Caco-2 (cell line): ENCODE results near the gene ZNF576. TPM values are rescaled to one million over a fixed set of nuclear protein-coding genes. Genes with fewer than 3 reads are reported as not detected.
"Not testable (repeated sequence)": the region's sequence is repeated elsewhere in the genome, so short reads cannot be mapped to it uniquely, and the experiment has no call there.

Source experiments
- BruUV-seq: library from RNA; stranded (reverse); fragments of 400-500 nt; replicated peaks from 2 replicates; lab custom pipeline; 2021; lab: Mats Ljungman, UMichigan
- CTCF ChIA-PET: fragments of 300-600 bp; sonication (Branson Sonifier 250); formaldehyde crosslinking; loops from one replicate; lab custom pipeline; 2022; ENCODE audit warnings: antibody characterized with exemption; lab: Charles Lee
- POLR2A ChIA-PET: fragments of 300-600 bp; sonication (Branson Sonifier 250); formaldehyde crosslinking; loops from one replicate; lab custom pipeline; 2022; ENCODE audit warnings: antibody characterized with exemption; lab: Charles Lee
- DNase-seq, 2 experiments: peaks; one replicate each; pipeline versions ENCODE4 v3.0.0 to v3.0.0-alpha.2; 2020 to 2022
- H3K27me3 ChIP-seq: replicated peaks from 2 replicates; pipeline ENCODE4 v1.6.0; 2011; ENCODE audit warnings: low read length; ENCODE audit not compliant: control insufficient read depth, insufficient read depth
- H3K36me3 ChIP-seq: 2 replicates; pipeline ENCODE4 v1.5.1; 2011; ENCODE audit warnings: low read length; ENCODE audit not compliant: control insufficient read depth, insufficient read depth
- H3K4me1 ChIP-seq: fragments of 250-450 bp; sonication (Bioruptor Pico); 2 replicates; pipeline ENCODE4 v1.5.1; 2020; ENCODE audit warnings: mild to moderate bottlenecking
- H3K4me3 ChIP-seq: 2 replicates; pipeline ENCODE4 v1.5.1; 2011; ENCODE audit warnings: low read depth, mild to moderate bottlenecking, control low read depth, low read length
- H3K9me3 ChIP-seq: fragments of 250-450 bp; sonication (Bioruptor Pico); 2 replicates; pipeline ENCODE4 v1.5.1; 2020; ENCODE audit warnings: mild to moderate bottlenecking, moderate library complexity
- H3K27ac Mint-ChIP-seq: one replicate; pipeline ENCODE4 v1.8.0; 2022; ENCODE audit warnings: mixed read lengths; ENCODE audit not compliant: unreplicated experiment
- H3K27me3 Mint-ChIP-seq: one replicate; pipeline ENCODE4 v1.8.0; 2022; ENCODE audit warnings: mixed read lengths; ENCODE audit not compliant: insufficient read depth, unreplicated experiment
- H3K36me3 Mint-ChIP-seq: one replicate; pipeline ENCODE4 v1.8.0; 2022; ENCODE audit warnings: mild to moderate bottlenecking, mixed read lengths; ENCODE audit not compliant: insufficient read depth, unreplicated experiment
- H3K4me1 Mint-ChIP-seq: one replicate; pipeline ENCODE4 v1.8.0; 2022; ENCODE audit warnings: low read depth, mixed read lengths; ENCODE audit not compliant: unreplicated experiment
- H3K4me3 Mint-ChIP-seq: one replicate; pipeline ENCODE4 v1.8.0; 2022; ENCODE audit warnings: mild to moderate bottlenecking, moderate library complexity, mixed read lengths; ENCODE audit not compliant: unreplicated experiment
- H3K9me3 Mint-ChIP-seq: one replicate; pipeline ENCODE4 v1.8.0; 2022; ENCODE audit warnings: mixed read lengths; ENCODE audit not compliant: unreplicated experiment
- intact Hi-C: fragments of 100-400 bp; cut with micrococcal nuclease; formaldehyde crosslinking; loops from one replicate; pipeline ENCODE4 v1.10.0; 2022; ENCODE audit not compliant: unreplicated experiment
- total RNA-seq: library from RNA; stranded (reverse); gene quantifications from 2 replicates; pipeline ENCODE4 v1.2.3, GENCODE V29; 2022
- TF ChIP-seq, protein P1 (sequence below), 2 experiments: fragments of 200-600 bp in 1 of 2; IDR thresholded peaks; 1 replicate in 1 of 2; 2 replicates in 1 of 2; pipeline versions ENCODE4 v1.5.1 to v1.8.0; 2011 to 2022; ENCODE audit warnings: antibody characterized with exemption in 1 of 2, control low read depth in 1 of 2, inconsistent platforms in 1 of 2, low read depth in 1 of 2, low read length in 1 of 2, mild to moderate bottlenecking in 1 of 2, moderate library complexity in 1 of 2; ENCODE audit not compliant: insufficient read depth in 1 of 2, severe bottlenecking in 1 of 2, unreplicated experiment in 1 of 2

ZNF576 gene
- total RNA-seq, 1 experiment from 2014 or later, result 13.2 TPM

GRCh38 chr19:43648633-43649032 lies 52.2 kb downstream of the ZNF576 start:
- H3K4me1 Mint-ChIP-seq, result no peaks in the 10 kb centered on the region
- no TSS peak for BruUV-seq
- no peak overlapping the region for H3K4me3 Mint-ChIP-seq
- H3K27me3 Mint-ChIP-seq, result peaks cover 3% of the 10 kb centered on the region
- intact Hi-C loops, result no loop called here
- Histone ChIP-seq H3K4me3 (no peak overlapping the region), H3K36me3 (no peaks in the 10 kb centered on the region), H3K4me1 (no peaks in the 10 kb centered on the region), H3K9me3 (no peaks in the 10 kb centered on the region), H3K27me3 (no peaks in the 10 kb centered on the region)
- no peak overlapping the region for H3K27ac Mint-ChIP-seq
- no peak for DNase-seq
- H3K9me3 Mint-ChIP-seq, result peaks cover 7% of the 10 kb centered on the region
- TF ChIP-seq, protein P1, sequence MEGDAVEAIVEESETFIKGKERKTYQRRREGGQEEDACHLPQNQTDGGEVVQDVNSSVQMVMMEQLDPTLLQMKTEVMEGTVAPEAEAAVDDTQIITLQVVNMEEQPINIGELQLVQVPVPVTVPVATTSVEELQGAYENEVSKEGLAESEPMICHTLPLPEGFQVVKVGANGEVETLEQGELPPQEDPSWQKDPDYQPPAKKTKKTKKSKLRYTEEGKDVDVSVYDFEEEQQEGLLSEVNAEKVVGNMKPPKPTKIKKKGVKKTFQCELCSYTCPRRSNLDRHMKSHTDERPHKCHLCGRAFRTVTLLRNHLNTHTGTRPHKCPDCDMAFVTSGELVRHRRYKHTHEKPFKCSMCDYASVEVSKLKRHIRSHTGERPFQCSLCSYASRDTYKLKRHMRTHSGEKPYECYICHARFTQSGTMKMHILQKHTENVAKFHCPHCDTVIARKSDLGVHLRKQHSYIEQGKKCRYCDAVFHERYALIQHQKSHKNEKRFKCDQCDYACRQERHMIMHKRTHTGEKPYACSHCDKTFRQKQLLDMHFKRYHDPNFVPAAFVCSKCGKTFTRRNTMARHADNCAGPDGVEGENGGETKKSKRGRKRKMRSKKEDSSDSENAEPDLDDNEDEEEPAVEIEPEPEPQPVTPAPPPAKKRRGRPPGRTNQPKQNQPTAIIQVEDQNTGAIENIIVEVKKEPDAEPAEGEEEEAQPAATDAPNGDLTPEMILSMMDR (IDR thresholded peaks at IDR 0.05; ENCODE audit: insufficient read depth in 1 of 2, low read depth in 1 of 2, low read length in 1 of 2, severe bottlenecking in 1 of 2, unreplicated experiment in 1 of 2), result no peak
- CTCF ChIA-PET, result no interaction called here
- POLR2A ChIA-PET, result no interaction called here
- H3K36me3 Mint-ChIP-seq, result no peaks in the 10 kb centered on the region

GRCh38 chr19:43649514-43649913 lies 53.1 kb downstream of the ZNF576 start:
- intact Hi-C loops, result no loop called here
- no peak overlapping the region for H3K4me3 Mint-ChIP-seq
- POLR2A ChIA-PET, result no interaction called here

DNA sequence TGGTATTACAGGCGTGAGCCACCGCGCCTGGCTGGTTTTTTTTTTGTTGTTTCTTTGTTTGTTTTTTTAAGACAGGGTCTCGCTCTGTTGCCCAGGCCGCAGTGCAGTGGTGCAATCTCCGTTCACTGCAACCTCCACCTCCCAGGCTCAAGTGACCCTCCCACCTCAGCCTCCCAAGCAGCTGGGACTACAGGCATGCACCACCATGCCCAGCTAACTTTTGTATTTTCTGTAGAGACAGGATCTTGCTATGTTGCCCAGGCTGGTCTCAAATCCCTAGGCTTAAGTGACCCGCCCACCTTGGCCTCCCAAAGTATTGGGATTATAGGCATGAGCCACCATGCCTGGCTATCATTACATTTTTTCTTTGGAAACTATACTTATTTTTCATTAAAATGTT lies 53.9 kb downstream of the ZNF576 start:
- H3K36me3 ChIP-seq, CTCF ChIA-PET, H3K4me1 Mint-ChIP-seq, H3K27ac Mint-ChIP-seq, H3K9me3 ChIP-seq, POLR2A ChIA-PET, H3K9me3 Mint-ChIP-seq, BruUV-seq, H3K27me3 ChIP-seq, H3K36me3 Mint-ChIP-seq, H3K4me3 ChIP-seq, H3K4me1 ChIP-seq, H3K27me3 Mint-ChIP-seq, H3K4me3 Mint-ChIP-seq, DNase-seq: not testable (repeated sequence)
- intact Hi-C loops, result loop anchor here (10.0 kb wide), 2 partner anchors 115 to 205 kb away; partner anchors contain the start of gene ZNF575

More at GRCh38 chr19:43649514-43649913, 53.1 kb downstream of the ZNF576 start:
- DNase-seq, result no peak
- H3K27me3 ChIP-seq, result no peaks in the 10 kb centered on the region
- H3K4me1 ChIP-seq, result no peaks in the 10 kb centered on the region
- CTCF ChIA-PET, result no interaction called here
- H3K4me3 ChIP-seq, result no peak overlapping the region
- H3K9me3 ChIP-seq, result no peaks in the 10 kb centered on the region
- Mint-ChIP-seq H3K27me3 (no peaks in the 10 kb centered on the region), H3K36me3 (no peaks in the 10 kb centered on the region), H3K4me1 (no peaks in the 10 kb centered on the region), H3K9me3 (peaks cover 4% of the 10 kb centered on the region), H3K27ac (no peak overlapping the region)
- no peaks in the 10 kb centered on the region for H3K36me3 ChIP-seq
- TF ChIP-seq, protein P1 (IDR thresholded peaks at IDR 0.05; ENCODE audit: insufficient read depth in 1 of 2, low read depth in 1 of 2, low read length in 1 of 2, severe bottlenecking in 1 of 2, unreplicated experiment in 1 of 2), result no peak
- no TSS peak for BruUV-seq

Other genes with a start within 250 kb of the ZNF576 start
- 0.14 TPM in 1 of 2 replicates, not detected in the other for gene CD177, start 242.9 kb upstream of the ZNF576 start, total RNA-seq
- not detected in 2 replicates for gene TEX101, start 181.7 kb upstream of the ZNF576 start, total RNA-seq
- gene LYPD3, start 131.0 kb upstream of the ZNF576 start, total RNA-seq, result 1.3 and 2.2 TPM in 2 replicates
- 33.1 and 35.7 TPM in 2 replicates for gene PHLDB3, start 91.8 kb upstream of the ZNF576 start, total RNA-seq
- 39.6 and 42.5 TPM in 2 replicates for gene ETHE1, start 69.4 kb upstream of the ZNF576 start, total RNA-seq
- 1.00 and 1.2 TPM in 2 replicates for gene ZNF575, start 63.4 kb upstream of the ZNF576 start, total RNA-seq
- 40.7 and 44.5 TPM in 2 replicates for gene XRCC1, start 21.1 kb upstream of the ZNF576 start, total RNA-seq
- gene PINLYP, start 20.8 kb upstream of the ZNF576 start, total RNA-seq, result 0.30 TPM in 1 of 2 replicates, not detected in the other
- 27.7 and 30.1 TPM in 2 replicates for gene IRGQ, start 461 bp upstream of the ZNF576 start, total RNA-seq
- gene SRRM5, start 15.5 kb downstream of the ZNF576 start, total RNA-seq, result 0.81 and 1.0 TPM in 2 replicates
- gene ZNF428, start 23.0 kb downstream of the ZNF576 start, total RNA-seq, result 38.9 and 39.5 TPM in 2 replicates
- gene CADM4, start 43.3 kb downstream of the ZNF576 start, total RNA-seq, result 10.4 and 13.2 TPM in 2 replicates
- gene PLAUR, start 73.6 kb downstream of the ZNF576 start, total RNA-seq, result 2.2 and 3.1 TPM in 2 replicates
- not detected in 2 replicates for gene IRGC, start 119.5 kb downstream of the ZNF576 start, total RNA-seq
- gene SMG9, start 158.4 kb downstream of the ZNF576 start, total RNA-seq, result 87.6 and 98.8 TPM in 2 replicates
- 3.0 and 4.0 TPM in 2 replicates for gene KCNN4, start 184.4 kb downstream of the ZNF576 start, total RNA-seq
- 0.93 and 0.95 TPM in 2 replicates for gene LYPD5, start 205.9 kb downstream of the ZNF576 start, total RNA-seq
- 12.0 and 14.7 TPM in 2 replicates for gene ZNF283, start 230.7 kb downstream of the ZNF576 start, total RNA-seq